ENCODE results near the gene SPACA6. TPM values are rescaled to one million over a fixed set of nuclear protein-coding genes. Genes with fewer than 3 reads are reported as not detected.
A peak's percentile ranks its signal among the peaks of the same experiment; 100 is the strongest.
"Not testable (repeated sequence)": the region's sequence is repeated elsewhere in the genome, so short reads cannot be mapped to it uniquely, and the experiment has no call there.

The SPACA6 gene
- total RNA-seq, 1 experiment from 2014 or later, result 30.3 TPM

- Mint-ChIP-seq H3K27ac (ENCODE audit: unreplicated experiment) (no peak overlapping the region), H3K36me3 (ENCODE audit: insufficient read depth, unreplicated experiment) (peaks cover 5% of the 10 kb centered on the region), H3K27me3 (ENCODE audit: unreplicated experiment) (peaks cover 27% of the 10 kb centered on the region), H3K4me3 (ENCODE audit: low read depth, unreplicated experiment) (no peak overlapping the region), H3K4me1 (ENCODE audit: low read depth, unreplicated experiment) (no peaks in the 10 kb centered on the region), H3K9me3 (ENCODE audit: low read depth, unreplicated experiment) (no peaks in the 10 kb centered on the region)
- CTCF ChIA-PET, result interaction anchor here (1.1 kb wide), 1 partner anchor 11 kb away, joined by 3 read pairs; no protein-coding TSS in a partner anchor
- DNase-seq, result no peak
- intact Hi-C loops (cut with micrococcal nuclease; ENCODE audit: unreplicated experiment), result no loop called here
- no peak for TF ChIP-seq CTCF (IDR thresholded peaks at IDR 0.05; ENCODE audit: unreplicated experiment)
- no TSS peak for BruUV-seq (replicated peaks)
Observed at GRCh38 chr19:51668216-51668615, 24.9 kb upstream of the SPACA6 start.

GRCh38 chr19:51675911-51676565 lies 17.1 kb upstream of the SPACA6 start:
- H3K27me3 Mint-ChIP-seq (ENCODE audit: unreplicated experiment), result peaks cover 36% of the 10 kb centered on the region
- H3K9me3 Mint-ChIP-seq (ENCODE audit: low read depth, unreplicated experiment); H3K27ac Mint-ChIP-seq (ENCODE audit: unreplicated experiment); H3K4me3 Mint-ChIP-seq (ENCODE audit: low read depth, unreplicated experiment); BruUV-seq (replicated peaks); intact Hi-C loops (cut with micrococcal nuclease; ENCODE audit: unreplicated experiment); H3K4me1 Mint-ChIP-seq (ENCODE audit: low read depth, unreplicated experiment); H3K36me3 Mint-ChIP-seq (ENCODE audit: insufficient read depth, unreplicated experiment): not testable (repeated sequence)
- peak; percentile 26 for DNase-seq
- CTCF ChIA-PET, result interaction anchor here (1.2 to 1.5 kb wide), 2 partner anchors 18 to 337 kb away, joined by 3 to 5 read pairs; no protein-coding TSS in a partner anchor

- CTCF ChIA-PET, result interaction anchor here (1.2 to 1.5 kb wide), 2 partner anchors 19 to 337 kb away, joined by 3 to 5 read pairs; no protein-coding TSS in a partner anchor
- H3K27ac Mint-ChIP-seq (ENCODE audit: unreplicated experiment), result no peak overlapping the region
Observed at GRCh38 chr19:51676566-51677083, 16.5 kb upstream of the SPACA6 start.

GRCh38 chr19:51680474-51680873 lies 12.7 kb upstream of the SPACA6 start:
- CTCF ChIA-PET, result interaction anchor here (1.1 kb wide), 1 partner anchor 19 kb away, joined by 3 read pairs; no protein-coding TSS in a partner anchor
- intact Hi-C loops (cut with micrococcal nuclease; ENCODE audit: unreplicated experiment), result no loop called here
- no peak for TF ChIP-seq CTCF (IDR thresholded peaks at IDR 0.05; ENCODE audit: unreplicated experiment)
- H3K4me3 Mint-ChIP-seq (ENCODE audit: low read depth, unreplicated experiment), result no peak overlapping the region
- no peaks in the 10 kb centered on the region for H3K36me3 Mint-ChIP-seq (ENCODE audit: insufficient read depth, unreplicated experiment)
- peaks cover 3% of the 10 kb centered on the region for H3K9me3 Mint-ChIP-seq (ENCODE audit: low read depth, unreplicated experiment)
- no peak for DNase-seq
- no TSS peak for BruUV-seq (replicated peaks)
- H3K27me3 Mint-ChIP-seq (ENCODE audit: unreplicated experiment), result peaks cover 36% of the 10 kb centered on the region
- H3K4me1 Mint-ChIP-seq (ENCODE audit: low read depth, unreplicated experiment), result no peaks in the 10 kb centered on the region
- H3K27ac Mint-ChIP-seq (ENCODE audit: unreplicated experiment), result no peak overlapping the region

More at GRCh38 chr19:51676566-51677083, 16.5 kb upstream of the SPACA6 start:
- Mint-ChIP-seq H3K9me3 (ENCODE audit: low read depth, unreplicated experiment) (no peaks in the 10 kb centered on the region), H3K4me1 (ENCODE audit: low read depth, unreplicated experiment) (no peaks in the 10 kb centered on the region), H3K4me3 (ENCODE audit: low read depth, unreplicated experiment) (no peak overlapping the region), H3K27me3 (ENCODE audit: unreplicated experiment) (peaks cover 36% of the 10 kb centered on the region), H3K36me3 (ENCODE audit: insufficient read depth, unreplicated experiment) (peaks cover 5% of the 10 kb centered on the region)
- TF ChIP-seq CTCF (IDR thresholded peaks at IDR 0.05; ENCODE audit: unreplicated experiment), result no peak
- intact Hi-C loops (cut with micrococcal nuclease; ENCODE audit: unreplicated experiment), result no loop called here
- DNase-seq, result no peak
- BruUV-seq (replicated peaks), result no TSS peak
